C4-2B (cell line): Measurements from ENCODE around the gene PPP4R4.

Experiments used
- CTCF ChIP-seq: fragments of 450-650 bp; conservative IDR thresholded peaks from 2 replicates; pipeline ENCODE4 v1.5.1; 2017; ENCODE audit warnings: mild to moderate bottlenecking
- ZFX ChIP-seq: fragments of 450-650 bp; IDR thresholded peaks from 2 replicates; pipeline ENCODE4 v1.6.1; 2017

- peak; percentile 80 for TF ChIP-seq CTCF
- TF ChIP-seq ZFX: no peak
These were observed 6.6 kb downstream of the PPP4R4 start for GRCh38 chr14:94180655-94181271.
